ENCODE results near the gene GLYATL2. TPM values are rescaled to one million over a fixed set of nuclear protein-coding genes. Genes with fewer than 3 reads are reported as not detected.

GLYATL2 gene
- total and polyA plus RNA-seq, 2 of the 13 experiments (the other 11 are each of a cell fraction or from before 2014, with no cell fraction given), result not detected

DNA sequence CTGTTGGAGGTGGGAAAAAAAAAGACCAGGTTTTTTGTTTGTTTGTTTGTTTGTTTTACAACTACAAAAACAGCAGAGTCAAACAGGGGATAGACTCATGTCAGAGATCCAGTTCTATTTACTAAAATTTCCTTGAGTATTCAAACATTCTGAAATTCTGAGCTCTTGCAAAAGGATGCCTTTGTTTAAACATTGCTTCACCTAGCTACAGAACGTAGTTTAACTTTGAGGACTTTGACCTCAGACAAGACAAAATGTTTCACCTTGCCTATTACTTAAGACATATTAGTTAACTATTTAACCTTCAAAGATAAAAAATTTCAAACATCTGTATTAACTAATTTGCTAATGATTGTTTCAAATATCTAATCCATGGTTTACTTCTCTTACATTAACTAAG is 36.1 kb upstream of the GLYATL2 start (continued):
- TF ChIP-seq, protein P1, sequence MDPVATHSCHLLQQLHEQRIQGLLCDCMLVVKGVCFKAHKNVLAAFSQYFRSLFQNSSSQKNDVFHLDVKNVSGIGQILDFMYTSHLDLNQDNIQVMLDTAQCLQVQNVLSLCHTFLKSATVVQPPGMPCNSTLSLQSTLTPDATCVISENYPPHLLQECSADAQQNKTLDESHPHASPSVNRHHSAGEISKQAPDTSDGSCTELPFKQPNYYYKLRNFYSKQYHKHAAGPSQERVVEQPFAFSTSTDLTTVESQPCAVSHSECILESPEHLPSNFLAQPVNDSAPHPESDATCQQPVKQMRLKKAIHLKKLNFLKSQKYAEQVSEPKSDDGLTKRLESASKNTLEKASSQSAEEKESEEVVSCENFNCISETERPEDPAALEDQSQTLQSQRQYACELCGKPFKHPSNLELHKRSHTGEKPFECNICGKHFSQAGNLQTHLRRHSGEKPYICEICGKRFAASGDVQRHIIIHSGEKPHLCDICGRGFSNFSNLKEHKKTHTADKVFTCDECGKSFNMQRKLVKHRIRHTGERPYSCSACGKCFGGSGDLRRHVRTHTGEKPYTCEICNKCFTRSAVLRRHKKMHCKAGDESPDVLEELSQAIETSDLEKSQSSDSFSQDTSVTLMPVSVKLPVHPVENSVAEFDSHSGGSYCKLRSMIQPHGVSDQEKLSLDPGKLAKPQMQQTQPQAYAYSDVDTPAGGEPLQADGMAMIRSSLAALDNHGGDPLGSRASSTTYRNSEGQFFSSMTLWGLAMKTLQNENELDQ (CRISPR knock-in tag; IDR thresholded peaks at IDR 0.05; ENCODE audit: borderline replicate concordance), result no peak
- TF ChIP-seq ZNF619 (CRISPR knock-in tag; IDR thresholded peaks at IDR 0.05) (no peak), SRSF9 (IDR thresholded peaks at IDR 0.05; ENCODE audit: borderline replicate concordance, insufficient read depth, low read depth, low read length, poor library complexity, severe bottlenecking) (no peak), RORA (CRISPR knock-in tag; IDR thresholded peaks at IDR 0.05) (no peak), RXRB (CRISPR knock-in tag; IDR thresholded peaks at IDR 0.05; ENCODE audit: borderline replicate concordance) (peak; percentile 34; the same call in 1 of the 2 replicates), ZNF124 (CRISPR knock-in tag; IDR thresholded peaks at IDR 0.05) (no peak), RELA (CRISPR knock-in tag; IDR thresholded peaks at IDR 0.05) (no peak), POGZ (CRISPR knock-in tag; IDR thresholded peaks at IDR 0.05) (no peak), ZNF629 (CRISPR knock-in tag; conservative IDR thresholded peaks at IDR 0.05) (no peak), ARHGAP35 (CRISPR knock-in tag; IDR thresholded peaks at IDR 0.05; ENCODE audit: borderline replicate concordance) (no peak), TBL1XR1 (IDR thresholded peaks at IDR 0.05; ENCODE audit: borderline replicate concordance, low read length, partially characterized antibody) (no peak), ZNF382 (CRISPR knock-in tag; IDR thresholded peaks at IDR 0.05; ENCODE audit: borderline replicate concordance) (no peak), GTF2F1 (IDR thresholded peaks at IDR 0.05; ENCODE audit: low read length) (no peak), SALL1 (CRISPR knock-in tag; IDR thresholded peaks at IDR 0.05) (no peak), MATR3 (CRISPR knock-in tag; IDR thresholded peaks at IDR 0.05) (no peak), ZNF20 (CRISPR knock-in tag; IDR thresholded peaks at IDR 0.05) (no peak), GATA4 (IDR thresholded peaks at IDR 0.05; ENCODE audit: borderline replicate concordance, low read depth) (no peak), SRF (IDR thresholded peaks at IDR 0.05; ENCODE audit: low read depth, low read length) (no peak)
- TF ChIP-seq, protein P2, sequence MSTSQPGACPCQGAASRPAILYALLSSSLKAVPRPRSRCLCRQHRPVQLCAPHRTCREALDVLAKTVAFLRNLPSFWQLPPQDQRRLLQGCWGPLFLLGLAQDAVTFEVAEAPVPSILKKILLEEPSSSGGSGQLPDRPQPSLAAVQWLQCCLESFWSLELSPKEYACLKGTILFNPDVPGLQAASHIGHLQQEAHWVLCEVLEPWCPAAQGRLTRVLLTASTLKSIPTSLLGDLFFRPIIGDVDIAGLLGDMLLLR (CRISPR knock-in tag; IDR thresholded peaks at IDR 0.05), result no peak
- TF ChIP-seq, protein P3, sequence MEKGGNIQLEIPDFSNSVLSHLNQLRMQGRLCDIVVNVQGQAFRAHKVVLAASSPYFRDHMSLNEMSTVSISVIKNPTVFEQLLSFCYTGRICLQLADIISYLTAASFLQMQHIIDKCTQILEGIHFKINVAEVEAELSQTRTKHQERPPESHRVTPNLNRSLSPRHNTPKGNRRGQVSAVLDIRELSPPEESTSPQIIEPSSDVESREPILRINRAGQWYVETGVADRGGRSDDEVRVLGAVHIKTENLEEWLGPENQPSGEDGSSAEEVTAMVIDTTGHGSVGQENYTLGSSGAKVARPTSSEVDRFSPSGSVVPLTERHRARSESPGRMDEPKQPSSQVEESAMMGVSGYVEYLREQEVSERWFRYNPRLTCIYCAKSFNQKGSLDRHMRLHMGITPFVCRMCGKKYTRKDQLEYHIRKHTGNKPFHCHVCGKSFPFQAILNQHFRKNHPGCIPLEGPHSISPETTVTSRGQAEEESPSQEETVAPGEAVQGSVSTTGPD (CRISPR knock-in tag; IDR thresholded peaks at IDR 0.05), result no peak
- TF ChIP-seq, protein P4, sequence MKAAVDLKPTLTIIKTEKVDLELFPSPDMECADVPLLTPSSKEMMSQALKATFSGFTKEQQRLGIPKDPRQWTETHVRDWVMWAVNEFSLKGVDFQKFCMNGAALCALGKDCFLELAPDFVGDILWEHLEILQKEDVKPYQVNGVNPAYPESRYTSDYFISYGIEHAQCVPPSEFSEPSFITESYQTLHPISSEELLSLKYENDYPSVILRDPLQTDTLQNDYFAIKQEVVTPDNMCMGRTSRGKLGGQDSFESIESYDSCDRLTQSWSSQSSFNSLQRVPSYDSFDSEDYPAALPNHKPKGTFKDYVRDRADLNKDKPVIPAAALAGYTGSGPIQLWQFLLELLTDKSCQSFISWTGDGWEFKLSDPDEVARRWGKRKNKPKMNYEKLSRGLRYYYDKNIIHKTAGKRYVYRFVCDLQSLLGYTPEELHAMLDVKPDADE (CRISPR knock-in tag; IDR thresholded peaks at IDR 0.05), result no peak
- TF ChIP-seq, protein P5, sequence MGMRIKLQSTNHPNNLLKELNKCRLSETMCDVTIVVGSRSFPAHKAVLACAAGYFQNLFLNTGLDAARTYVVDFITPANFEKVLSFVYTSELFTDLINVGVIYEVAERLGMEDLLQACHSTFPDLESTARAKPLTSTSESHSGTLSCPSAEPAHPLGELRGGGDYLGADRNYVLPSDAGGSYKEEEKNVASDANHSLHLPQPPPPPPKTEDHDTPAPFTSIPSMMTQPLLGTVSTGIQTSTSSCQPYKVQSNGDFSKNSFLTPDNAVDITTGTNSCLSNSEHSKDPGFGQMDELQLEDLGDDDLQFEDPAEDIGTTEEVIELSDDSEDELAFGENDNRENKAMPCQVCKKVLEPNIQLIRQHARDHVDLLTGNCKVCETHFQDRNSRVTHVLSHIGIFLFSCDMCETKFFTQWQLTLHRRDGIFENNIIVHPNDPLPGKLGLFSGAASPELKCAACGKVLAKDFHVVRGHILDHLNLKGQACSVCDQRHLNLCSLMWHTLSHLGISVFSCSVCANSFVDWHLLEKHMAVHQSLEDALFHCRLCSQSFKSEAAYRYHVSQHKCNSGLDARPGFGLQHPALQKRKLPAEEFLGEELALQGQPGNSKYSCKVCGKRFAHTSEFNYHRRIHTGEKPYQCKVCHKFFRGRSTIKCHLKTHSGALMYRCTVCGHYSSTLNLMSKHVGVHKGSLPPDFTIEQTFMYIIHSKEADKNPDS (CRISPR knock-in tag; IDR thresholded peaks at IDR 0.05), result no peak
- TF ChIP-seq, protein P6, sequence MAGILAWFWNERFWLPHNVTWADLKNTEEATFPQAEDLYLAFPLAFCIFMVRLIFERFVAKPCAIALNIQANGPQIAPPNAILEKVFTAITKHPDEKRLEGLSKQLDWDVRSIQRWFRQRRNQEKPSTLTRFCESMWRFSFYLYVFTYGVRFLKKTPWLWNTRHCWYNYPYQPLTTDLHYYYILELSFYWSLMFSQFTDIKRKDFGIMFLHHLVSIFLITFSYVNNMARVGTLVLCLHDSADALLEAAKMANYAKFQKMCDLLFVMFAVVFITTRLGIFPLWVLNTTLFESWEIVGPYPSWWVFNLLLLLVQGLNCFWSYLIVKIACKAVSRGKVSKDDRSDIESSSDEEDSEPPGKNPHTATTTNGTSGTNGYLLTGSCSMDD (CRISPR knock-in tag; IDR thresholded peaks at IDR 0.05), result no peak
